Measurements from ENCODE around the gene MBD3L3. TPM values are rescaled to one million over a fixed set of nuclear protein-coding genes. Genes with fewer than 3 reads are reported as not detected.

MBD3L3 gene
- total RNA-seq, 1 donor: not detected

DNA sequence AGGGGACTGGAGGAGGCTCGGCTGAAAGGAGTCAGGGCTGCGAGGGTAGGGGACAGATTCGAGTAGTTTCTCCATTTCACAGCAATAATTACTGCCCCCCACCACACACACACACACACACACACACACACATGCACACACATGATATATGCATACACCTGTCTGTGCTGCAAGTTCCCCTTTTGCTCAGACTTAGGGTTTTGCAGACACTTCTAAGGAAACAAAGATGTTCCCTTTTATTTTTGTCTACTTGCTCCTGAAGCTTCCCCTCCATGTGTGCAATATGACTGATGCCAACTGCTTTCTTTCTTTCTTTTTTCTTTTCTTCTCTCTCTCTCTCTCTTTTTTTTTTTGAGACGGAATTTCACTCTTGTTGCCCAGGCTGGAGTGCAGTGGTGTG, 50.6 kb downstream of the MBD3L3 start:
- Histone ChIP-seq H4K20me1 (ENCODE audit: insufficient read depth, low read length) (no peaks in the 10 kb centered on the region), H2AFZ (ENCODE audit: low read length) (no peak overlapping the region), H3K79me2 (ENCODE audit: insufficient read depth, low read length) (no peaks in the 10 kb centered on the region), H3K27me3 (ENCODE audit: insufficient read depth, low read length) (no peaks in the 10 kb centered on the region), H3K4me1 (ENCODE audit: insufficient read depth, low read length) (no peaks in the 10 kb centered on the region), H3K27ac (ENCODE audit: low read depth, low read length) (no peak overlapping the region), H3K9me3 (ENCODE audit: low read depth, low read length) (no peaks in the 10 kb centered on the region), H3K4me2 (ENCODE audit: insufficient read depth, low read length) (no peak overlapping the region), H3K4me3 (ENCODE audit: insufficient read depth, low read length) (no peak overlapping the region), H3K36me3 (ENCODE audit: insufficient read depth, low read length) (no peaks in the 10 kb centered on the region)
- TF ChIP-seq, protein P1, sequence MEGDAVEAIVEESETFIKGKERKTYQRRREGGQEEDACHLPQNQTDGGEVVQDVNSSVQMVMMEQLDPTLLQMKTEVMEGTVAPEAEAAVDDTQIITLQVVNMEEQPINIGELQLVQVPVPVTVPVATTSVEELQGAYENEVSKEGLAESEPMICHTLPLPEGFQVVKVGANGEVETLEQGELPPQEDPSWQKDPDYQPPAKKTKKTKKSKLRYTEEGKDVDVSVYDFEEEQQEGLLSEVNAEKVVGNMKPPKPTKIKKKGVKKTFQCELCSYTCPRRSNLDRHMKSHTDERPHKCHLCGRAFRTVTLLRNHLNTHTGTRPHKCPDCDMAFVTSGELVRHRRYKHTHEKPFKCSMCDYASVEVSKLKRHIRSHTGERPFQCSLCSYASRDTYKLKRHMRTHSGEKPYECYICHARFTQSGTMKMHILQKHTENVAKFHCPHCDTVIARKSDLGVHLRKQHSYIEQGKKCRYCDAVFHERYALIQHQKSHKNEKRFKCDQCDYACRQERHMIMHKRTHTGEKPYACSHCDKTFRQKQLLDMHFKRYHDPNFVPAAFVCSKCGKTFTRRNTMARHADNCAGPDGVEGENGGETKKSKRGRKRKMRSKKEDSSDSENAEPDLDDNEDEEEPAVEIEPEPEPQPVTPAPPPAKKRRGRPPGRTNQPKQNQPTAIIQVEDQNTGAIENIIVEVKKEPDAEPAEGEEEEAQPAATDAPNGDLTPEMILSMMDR (IDR thresholded peaks at IDR 0.05; ENCODE audit: extremely low read depth, low read depth, low read length): no peak
- DNase-seq (ENCODE audit: insufficient read length, low spot score, missing footprints): no peak

Other genes with a start within 250 kb of the MBD3L3 start
- not detected in 2 replicates for gene ADGRE1, start 171.1 kb downstream of the MBD3L3 start, total RNA-seq
- not detected in 2 replicates for gene MBD3L2B, start 37.2 kb downstream of the MBD3L3 start, total RNA-seq
- not detected in 2 replicates for gene MBD3L5, start 28.1 kb downstream of the MBD3L3 start, total RNA-seq
- not detected in 2 replicates for gene MBD3L4, start 18.5 kb downstream of the MBD3L3 start, total RNA-seq
- gene MBD3L2, start 9.4 kb downstream of the MBD3L3 start, total RNA-seq: not detected in 2 replicates
- gene ZNF557, start 11.0 kb upstream of the MBD3L3 start, total RNA-seq: 19.5 and 20.0 TPM in 2 replicates
- 36.8 and 44.2 TPM in 2 replicates for gene INSR, start 235.7 kb upstream of the MBD3L3 start, total RNA-seq